ENCODE results near the gene CCDC152. TPM values are rescaled to one million over a fixed set of nuclear protein-coding genes. Genes with fewer than 3 reads are reported as not detected.

Gene CCDC152
- total RNA-seq, 1 donor from 2014 or later: not detected

DNA sequence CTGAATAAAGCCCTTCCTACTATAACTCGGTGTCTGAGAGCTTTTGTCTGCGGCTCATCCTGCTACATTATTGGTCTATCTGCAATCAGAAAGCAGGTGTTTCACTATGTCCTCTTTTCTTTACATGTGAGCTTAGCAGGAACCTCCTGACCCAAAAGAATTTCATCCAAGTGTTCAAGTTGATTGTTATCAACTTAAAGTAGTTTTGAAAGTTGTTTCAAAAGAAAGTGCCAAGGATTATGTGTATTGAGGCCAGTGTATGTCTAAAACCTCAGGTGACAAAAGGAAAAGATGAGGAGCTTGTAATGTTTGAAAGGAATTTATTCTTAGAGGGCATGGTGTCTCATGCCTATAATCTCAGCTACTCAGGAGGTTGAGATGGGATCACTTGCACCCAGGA lies 63.1 kb downstream of the CCDC152 start:
- H3K36me3 Mint-ChIP-seq (ENCODE audit: low read depth): no peaks in the 10 kb centered on the region
- no peak overlapping the region for H3K27ac Mint-ChIP-seq (ENCODE audit: unreplicated experiment)
- no peak for DNase-seq (ENCODE audit: low read depth, low spot score)
- H3K27me3 Mint-ChIP-seq (ENCODE audit: low read depth): no peaks in the 10 kb centered on the region
- TF ChIP-seq, protein P1, sequence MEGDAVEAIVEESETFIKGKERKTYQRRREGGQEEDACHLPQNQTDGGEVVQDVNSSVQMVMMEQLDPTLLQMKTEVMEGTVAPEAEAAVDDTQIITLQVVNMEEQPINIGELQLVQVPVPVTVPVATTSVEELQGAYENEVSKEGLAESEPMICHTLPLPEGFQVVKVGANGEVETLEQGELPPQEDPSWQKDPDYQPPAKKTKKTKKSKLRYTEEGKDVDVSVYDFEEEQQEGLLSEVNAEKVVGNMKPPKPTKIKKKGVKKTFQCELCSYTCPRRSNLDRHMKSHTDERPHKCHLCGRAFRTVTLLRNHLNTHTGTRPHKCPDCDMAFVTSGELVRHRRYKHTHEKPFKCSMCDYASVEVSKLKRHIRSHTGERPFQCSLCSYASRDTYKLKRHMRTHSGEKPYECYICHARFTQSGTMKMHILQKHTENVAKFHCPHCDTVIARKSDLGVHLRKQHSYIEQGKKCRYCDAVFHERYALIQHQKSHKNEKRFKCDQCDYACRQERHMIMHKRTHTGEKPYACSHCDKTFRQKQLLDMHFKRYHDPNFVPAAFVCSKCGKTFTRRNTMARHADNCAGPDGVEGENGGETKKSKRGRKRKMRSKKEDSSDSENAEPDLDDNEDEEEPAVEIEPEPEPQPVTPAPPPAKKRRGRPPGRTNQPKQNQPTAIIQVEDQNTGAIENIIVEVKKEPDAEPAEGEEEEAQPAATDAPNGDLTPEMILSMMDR (conservative IDR thresholded peaks at IDR 0.05): no peak
- H3K9me3 Mint-ChIP-seq: no peaks in the 10 kb centered on the region
- H3K4me3 Mint-ChIP-seq: no peak overlapping the region
- H3K4me1 Mint-ChIP-seq: no peaks in the 10 kb centered on the region

DNA sequence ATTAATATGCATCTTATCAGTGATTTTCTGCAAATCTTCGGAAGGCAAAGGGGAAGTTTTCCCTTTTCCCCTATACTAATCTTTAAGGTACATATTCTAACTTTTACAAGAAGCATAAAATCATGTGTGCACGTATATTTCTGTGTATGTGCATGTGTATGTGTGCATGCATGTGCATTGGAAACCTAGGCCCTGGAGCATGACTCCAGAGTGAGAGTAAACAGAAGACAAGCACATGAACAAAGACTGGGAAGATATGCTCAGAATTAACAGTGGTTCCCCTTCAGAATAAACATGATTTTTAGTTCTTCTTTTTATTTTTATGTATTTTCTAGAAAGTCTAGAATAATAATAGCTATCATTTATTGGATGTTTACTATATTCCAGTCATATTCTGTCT lies 65.9 kb downstream of the CCDC152 start:
- DNase-seq (ENCODE audit: low read depth, low spot score): no peak
- Mint-ChIP-seq H3K9me3 (no peaks in the 10 kb centered on the region), H3K27ac (ENCODE audit: unreplicated experiment) (no peak overlapping the region), H3K4me1 (no peaks in the 10 kb centered on the region), H3K4me3 (no peak overlapping the region), H3K27me3 (ENCODE audit: low read depth) (no peaks in the 10 kb centered on the region), H3K36me3 (ENCODE audit: low read depth) (no peaks in the 10 kb centered on the region)
- TF ChIP-seq, protein P1 (conservative IDR thresholded peaks at IDR 0.05): no peak

DNA sequence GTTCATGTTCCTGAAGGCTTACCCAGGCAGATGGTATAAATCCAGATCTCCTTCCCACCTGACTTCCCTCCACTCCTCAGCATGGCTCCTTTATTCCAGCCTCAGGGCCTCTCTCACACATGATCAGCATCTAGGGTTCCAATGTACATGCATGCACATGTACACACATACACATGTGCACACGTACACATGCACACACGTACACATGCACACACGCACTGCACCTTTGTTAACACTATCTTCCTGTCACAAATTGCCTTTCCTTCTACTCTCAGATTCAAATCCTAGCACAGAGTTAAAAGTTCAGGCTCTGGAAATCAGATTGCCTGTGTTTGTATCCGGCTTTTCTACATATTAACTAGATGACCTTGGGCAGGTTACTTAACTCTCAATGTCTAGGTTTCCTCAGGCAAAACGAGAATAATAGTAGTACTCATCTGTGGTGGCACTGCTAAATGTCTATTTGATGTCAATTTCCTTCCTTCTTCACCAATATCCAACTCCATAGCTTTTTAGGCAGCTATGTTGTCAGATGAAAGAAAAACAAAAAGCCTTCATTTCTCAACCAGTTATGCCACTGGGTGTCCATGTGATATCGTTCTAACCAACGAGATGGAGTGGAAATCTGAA lies 67.8 kb downstream of the CCDC152 start:
- DNase-seq (ENCODE audit: low read depth, low spot score): no peak
- no peaks in the 10 kb centered on the region for H3K27me3 Mint-ChIP-seq (ENCODE audit: low read depth)
- H3K4me1 Mint-ChIP-seq: no peaks in the 10 kb centered on the region
- H3K27ac Mint-ChIP-seq (ENCODE audit: unreplicated experiment): no peak overlapping the region
- no peaks in the 10 kb centered on the region for H3K36me3 Mint-ChIP-seq (ENCODE audit: low read depth)
- no peaks in the 10 kb centered on the region for H3K9me3 Mint-ChIP-seq
- H3K4me3 Mint-ChIP-seq: no peak overlapping the region
- TF ChIP-seq, protein P1 (conservative IDR thresholded peaks at IDR 0.05): no peak

DNA sequence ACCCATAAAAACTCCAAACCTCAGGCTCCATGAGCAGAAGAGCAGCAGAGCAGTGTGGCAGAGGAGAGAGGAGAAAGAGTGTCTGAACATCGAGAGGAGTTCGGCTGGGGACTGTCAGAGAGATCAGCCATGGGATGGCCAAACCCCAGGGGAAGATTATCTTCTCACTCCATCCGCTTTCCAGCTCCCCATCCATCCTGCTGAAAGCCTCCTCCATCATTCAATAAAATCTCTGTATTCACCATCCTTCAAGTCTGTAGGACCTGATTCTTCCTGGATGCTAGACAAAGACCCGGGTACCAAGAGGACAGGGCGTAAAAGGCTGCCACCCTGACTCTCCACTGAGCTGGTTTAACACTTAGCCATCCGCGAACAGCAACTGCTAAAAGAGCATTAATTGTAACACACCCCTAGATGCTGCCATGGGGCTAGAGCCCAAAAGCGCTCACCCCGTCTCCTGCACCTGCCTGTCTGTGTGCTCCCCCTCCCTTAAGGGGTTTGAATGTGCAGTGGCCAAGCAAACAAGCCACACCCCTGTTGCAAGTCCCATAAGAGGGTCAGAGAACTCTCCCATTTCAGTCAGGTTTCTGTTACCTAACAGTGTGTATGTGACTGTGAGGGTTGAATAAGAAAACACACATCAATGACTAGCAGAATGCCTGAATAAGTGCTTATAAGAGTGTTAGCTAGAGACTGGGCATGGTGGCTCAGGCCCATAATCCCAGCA lies 69.0 kb downstream of the CCDC152 start:
- DNase-seq (ENCODE audit: low read depth, low spot score): no peak
- H3K4me1 Mint-ChIP-seq: no peaks in the 10 kb centered on the region
- H3K9me3 Mint-ChIP-seq: no peaks in the 10 kb centered on the region
- no peaks in the 10 kb centered on the region for H3K36me3 Mint-ChIP-seq (ENCODE audit: low read depth)
- H3K4me3 Mint-ChIP-seq: no peak overlapping the region
- H3K27ac Mint-ChIP-seq (ENCODE audit: unreplicated experiment): peak overlapping the region; percentile 23
- TF ChIP-seq, protein P1 (conservative IDR thresholded peaks at IDR 0.05): no peak
- H3K27me3 Mint-ChIP-seq (ENCODE audit: low read depth): no peaks in the 10 kb centered on the region

DNA sequence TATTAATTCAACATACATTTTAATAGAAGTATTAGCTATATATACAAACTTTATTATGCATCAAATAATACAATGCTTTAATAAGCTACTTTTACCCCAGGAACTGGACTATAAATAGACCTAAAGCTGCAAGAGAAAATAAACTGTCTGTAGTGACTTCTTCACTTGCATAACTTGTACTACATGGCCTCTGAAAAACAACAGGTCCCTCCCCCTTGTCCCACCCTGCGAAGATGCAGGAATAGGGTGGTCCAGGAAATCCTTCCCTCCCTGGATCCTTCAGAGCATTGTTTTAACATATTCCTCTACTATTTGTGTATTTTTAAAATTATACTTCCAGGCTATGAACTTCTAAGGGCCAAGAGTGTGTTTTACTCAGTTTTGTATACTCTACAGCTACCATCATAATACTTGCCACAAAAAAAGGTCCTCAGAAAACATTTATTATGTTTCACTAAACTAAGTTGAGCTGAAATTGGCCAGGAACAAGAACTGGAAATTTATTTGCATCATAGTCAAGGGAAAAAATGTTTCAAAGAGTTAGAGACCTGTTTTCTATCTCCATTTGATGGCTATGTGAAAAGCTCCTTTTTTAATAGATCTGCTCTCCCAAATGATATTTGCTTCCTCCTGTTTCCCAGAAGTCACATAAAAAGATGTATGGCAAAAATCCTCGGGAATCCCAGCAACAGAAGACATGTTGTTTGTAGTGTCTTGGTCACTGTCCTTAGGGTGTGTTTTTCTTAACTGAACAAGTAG lies 70.3 kb downstream of the CCDC152 start:
- Mint-ChIP-seq H3K27me3 (ENCODE audit: low read depth) (no peaks in the 10 kb centered on the region), H3K4me3 (no peak overlapping the region), H3K4me1 (no peaks in the 10 kb centered on the region), H3K9me3 (no peaks in the 10 kb centered on the region), H3K36me3 (ENCODE audit: low read depth) (no peaks in the 10 kb centered on the region), H3K27ac (ENCODE audit: unreplicated experiment) (no peak overlapping the region)
- TF ChIP-seq, protein P1 (conservative IDR thresholded peaks at IDR 0.05): no peak
- DNase-seq (ENCODE audit: low read depth, low spot score): no peak

Data from neural crest cell (in vitro differentiated cells).